Measurements from ENCODE around the gene MOGAT2. TPM values are rescaled to one million over a fixed set of nuclear protein-coding genes. Genes with fewer than 3 reads are reported as not detected.

Gene MOGAT2
- total and polyA plus RNA-seq, 2 of the 13 experiments (the other 11 are each of a cell fraction or from before 2014, with no cell fraction given): 27.2 to 27.8 TPM

DNA sequence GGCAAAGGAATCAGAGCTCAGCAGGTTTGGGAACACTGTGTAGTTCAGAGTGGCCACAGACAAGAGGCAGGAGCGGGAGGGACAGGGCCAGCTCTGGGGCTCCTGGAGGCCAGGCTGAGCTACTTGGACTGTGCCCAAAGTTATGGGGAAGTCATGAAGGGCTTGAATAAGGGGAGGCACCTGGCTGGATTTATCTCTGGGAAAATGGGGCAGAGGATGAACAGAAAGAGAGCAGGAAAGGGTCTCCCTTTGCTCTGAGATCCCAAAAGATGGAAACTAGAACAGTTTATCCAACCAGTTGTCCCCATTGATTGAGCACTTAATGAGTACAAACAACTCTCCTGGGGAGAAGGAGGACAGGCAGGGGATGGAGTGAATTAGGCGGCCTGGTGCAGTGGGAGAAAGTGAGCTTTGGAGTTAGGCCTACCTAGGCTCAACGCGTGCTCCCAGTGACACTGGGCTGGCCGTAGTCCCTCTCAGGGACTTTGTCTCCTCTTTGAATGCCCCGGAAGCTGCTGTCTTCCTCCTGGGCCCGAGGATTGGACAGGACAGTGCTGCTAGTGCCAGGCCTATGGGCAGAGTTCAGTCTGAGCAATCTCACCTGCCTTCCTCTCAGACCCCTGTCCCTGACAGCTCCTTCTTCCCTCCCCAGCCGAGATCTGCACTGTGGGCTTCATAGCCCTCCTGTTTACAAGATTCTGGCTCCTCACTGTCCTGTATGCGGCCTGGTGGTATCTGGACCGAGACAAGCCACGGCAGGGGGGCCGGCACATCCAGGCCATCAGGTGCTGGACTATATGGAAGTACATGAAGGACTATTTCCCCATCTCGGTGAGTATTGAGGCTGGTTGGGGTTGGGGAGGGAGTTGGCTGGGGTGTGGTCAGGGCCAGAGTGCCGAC lies 2.0 kb downstream of the MOGAT2 start (continued):
- TF ChIP-seq, protein P1, sequence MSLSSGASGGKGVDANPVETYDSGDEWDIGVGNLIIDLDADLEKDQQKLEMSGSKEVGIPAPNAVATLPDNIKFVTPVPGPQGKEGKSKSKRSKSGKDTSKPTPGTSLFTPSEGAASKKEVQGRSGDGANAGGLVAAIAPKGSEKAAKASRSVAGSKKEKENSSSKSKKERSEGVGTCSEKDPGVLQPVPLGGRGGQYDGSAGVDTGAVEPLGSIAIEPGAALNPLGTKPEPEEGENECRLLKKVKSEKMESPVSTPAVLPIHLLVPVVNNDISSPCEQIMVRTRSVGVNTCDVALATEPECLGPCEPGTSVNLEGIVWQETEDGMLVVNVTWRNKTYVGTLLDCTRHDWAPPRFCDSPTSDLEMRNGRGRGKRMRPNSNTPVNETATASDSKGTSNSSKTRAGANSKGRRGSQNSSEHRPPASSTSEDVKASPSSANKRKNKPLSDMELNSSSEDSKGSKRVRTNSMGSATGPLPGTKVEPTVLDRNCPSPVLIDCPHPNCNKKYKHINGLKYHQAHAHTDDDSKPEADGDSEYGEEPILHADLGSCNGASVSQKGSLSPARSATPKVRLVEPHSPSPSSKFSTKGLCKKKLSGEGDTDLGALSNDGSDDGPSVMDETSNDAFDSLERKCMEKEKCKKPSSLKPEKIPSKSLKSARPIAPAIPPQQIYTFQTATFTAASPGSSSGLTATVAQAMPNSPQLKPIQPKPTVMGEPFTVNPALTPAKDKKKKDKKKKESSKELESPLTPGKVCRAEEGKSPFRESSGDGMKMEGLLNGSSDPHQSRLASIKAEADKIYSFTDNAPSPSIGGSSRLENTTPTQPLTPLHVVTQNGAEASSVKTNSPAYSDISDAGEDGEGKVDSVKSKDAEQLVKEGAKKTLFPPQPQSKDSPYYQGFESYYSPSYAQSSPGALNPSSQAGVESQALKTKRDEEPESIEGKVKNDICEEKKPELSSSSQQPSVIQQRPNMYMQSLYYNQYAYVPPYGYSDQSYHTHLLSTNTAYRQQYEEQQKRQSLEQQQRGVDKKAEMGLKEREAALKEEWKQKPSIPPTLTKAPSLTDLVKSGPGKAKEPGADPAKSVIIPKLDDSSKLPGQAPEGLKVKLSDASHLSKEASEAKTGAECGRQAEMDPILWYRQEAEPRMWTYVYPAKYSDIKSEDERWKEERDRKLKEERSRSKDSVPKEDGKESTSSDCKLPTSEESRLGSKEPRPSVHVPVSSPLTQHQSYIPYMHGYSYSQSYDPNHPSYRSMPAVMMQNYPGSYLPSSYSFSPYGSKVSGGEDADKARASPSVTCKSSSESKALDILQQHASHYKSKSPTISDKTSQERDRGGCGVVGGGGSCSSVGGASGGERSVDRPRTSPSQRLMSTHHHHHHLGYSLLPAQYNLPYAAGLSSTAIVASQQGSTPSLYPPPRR (CRISPR knock-in tag; IDR thresholded peaks at IDR 0.05; ENCODE audit: borderline replicate concordance): no peak
- TF ChIP-seq U2AF2 (IDR thresholded peaks at IDR 0.05; ENCODE audit: low read depth, low read length) (no peak), MAFK (conservative IDR thresholded peaks at IDR 0.05 in 1 of 2, IDR thresholded peaks at IDR 0.05 in 1 of 2; ENCODE audit: low read length in 2 of 2) (0 out of 4 replicates have a peak, but pooled peaks of 1 of the 2 experiments have one; percentile 30), TP53 (CRISPR knock-in tag; conservative IDR thresholded peaks at IDR 0.05) (no peak), DR1 (CRISPR knock-in tag; IDR thresholded peaks at IDR 0.05) (no peak), BORCS8-MEF2B (CRISPR knock-in tag; IDR thresholded peaks at IDR 0.05) (no peak), FOXA1 (IDR thresholded peaks at IDR 0.05) (no peak), FOXA1 (CRISPR knock-in tag; IDR thresholded peaks at IDR 0.05) (no peak), ZNF337 (CRISPR knock-in tag; IDR thresholded peaks at IDR 0.05; ENCODE audit: borderline replicate concordance, low read depth) (no peak), HNF4G (IDR thresholded peaks at IDR 0.05; ENCODE audit: borderline replicate concordance, low read depth, low read length) (peak; percentile 78), HNF4G (CRISPR knock-in tag; IDR thresholded peaks at IDR 0.05; ENCODE audit: borderline replicate concordance, low read depth) (peak; percentile 86; the same call in 1 of the 2 replicates), YEATS4 (CRISPR knock-in tag; IDR thresholded peaks at IDR 0.05; ENCODE audit: borderline replicate concordance) (peak; percentile 81; the same call in 1 of the 2 replicates), TBP (CRISPR knock-in tag; IDR thresholded peaks at IDR 0.05) (no peak), ZNF572 (CRISPR knock-in tag; IDR thresholded peaks at IDR 0.05) (0 out of 2 replicates have a peak, but pooled peaks have one; percentile 26), SOX6 (IDR thresholded peaks at IDR 0.05) (no peak), SOX6 (CRISPR knock-in tag; IDR thresholded peaks at IDR 0.05) (peak; percentile 9; the same call in 1 of the 2 replicates), HNRNPL (IDR thresholded peaks at IDR 0.05; ENCODE audit: low read depth, low read length) (no peak), ZNF432 (CRISPR knock-in tag; IDR thresholded peaks at IDR 0.05; ENCODE audit: borderline replicate concordance) (no peak)
- TF ChIP-seq, protein P2, sequence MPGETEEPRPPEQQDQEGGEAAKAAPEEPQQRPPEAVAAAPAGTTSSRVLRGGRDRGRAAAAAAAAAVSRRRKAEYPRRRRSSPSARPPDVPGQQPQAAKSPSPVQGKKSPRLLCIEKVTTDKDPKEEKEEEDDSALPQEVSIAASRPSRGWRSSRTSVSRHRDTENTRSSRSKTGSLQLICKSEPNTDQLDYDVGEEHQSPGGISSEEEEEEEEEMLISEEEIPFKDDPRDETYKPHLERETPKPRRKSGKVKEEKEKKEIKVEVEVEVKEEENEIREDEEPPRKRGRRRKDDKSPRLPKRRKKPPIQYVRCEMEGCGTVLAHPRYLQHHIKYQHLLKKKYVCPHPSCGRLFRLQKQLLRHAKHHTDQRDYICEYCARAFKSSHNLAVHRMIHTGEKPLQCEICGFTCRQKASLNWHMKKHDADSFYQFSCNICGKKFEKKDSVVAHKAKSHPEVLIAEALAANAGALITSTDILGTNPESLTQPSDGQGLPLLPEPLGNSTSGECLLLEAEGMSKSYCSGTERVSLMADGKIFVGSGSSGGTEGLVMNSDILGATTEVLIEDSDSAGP (CRISPR knock-in tag; IDR thresholded peaks at IDR 0.05; ENCODE audit: borderline replicate concordance): peak; percentile 81
- TF ChIP-seq, protein P3, sequence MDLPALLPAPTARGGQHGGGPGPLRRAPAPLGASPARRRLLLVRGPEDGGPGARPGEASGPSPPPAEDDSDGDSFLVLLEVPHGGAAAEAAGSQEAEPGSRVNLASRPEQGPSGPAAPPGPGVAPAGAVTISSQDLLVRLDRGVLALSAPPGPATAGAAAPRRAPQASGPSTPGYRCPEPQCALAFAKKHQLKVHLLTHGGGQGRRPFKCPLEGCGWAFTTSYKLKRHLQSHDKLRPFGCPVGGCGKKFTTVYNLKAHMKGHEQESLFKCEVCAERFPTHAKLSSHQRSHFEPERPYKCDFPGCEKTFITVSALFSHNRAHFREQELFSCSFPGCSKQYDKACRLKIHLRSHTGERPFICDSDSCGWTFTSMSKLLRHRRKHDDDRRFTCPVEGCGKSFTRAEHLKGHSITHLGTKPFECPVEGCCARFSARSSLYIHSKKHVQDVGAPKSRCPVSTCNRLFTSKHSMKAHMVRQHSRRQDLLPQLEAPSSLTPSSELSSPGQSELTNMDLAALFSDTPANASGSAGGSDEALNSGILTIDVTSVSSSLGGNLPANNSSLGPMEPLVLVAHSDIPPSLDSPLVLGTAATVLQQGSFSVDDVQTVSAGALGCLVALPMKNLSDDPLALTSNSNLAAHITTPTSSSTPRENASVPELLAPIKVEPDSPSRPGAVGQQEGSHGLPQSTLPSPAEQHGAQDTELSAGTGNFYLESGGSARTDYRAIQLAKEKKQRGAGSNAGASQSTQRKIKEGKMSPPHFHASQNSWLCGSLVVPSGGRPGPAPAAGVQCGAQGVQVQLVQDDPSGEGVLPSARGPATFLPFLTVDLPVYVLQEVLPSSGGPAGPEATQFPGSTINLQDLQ (CRISPR knock-in tag; IDR thresholded peaks at IDR 0.05): peak; percentile 60; the same call in 1 of the 2 replicates
